Measurements from ENCODE around the gene C3orf20. TPM values are rescaled to one million over a fixed set of nuclear protein-coding genes. Genes with fewer than 3 reads are reported as not detected.

Gene C3orf20
- total and polyA plus RNA-seq, 2 donors (not counting 1 experiment from before 2014, with no cell fraction given), result 0.12 to 0.34 TPM

GRCh38 chr3:14740983-14741382 is 66.0 kb downstream of the C3orf20 start:
- Mint-ChIP-seq H3K27ac (no peak overlapping the region), H3K9me3 (ENCODE audit: insufficient read depth) (peaks cover 2% of the 10 kb centered on the region), H3K4me3 (no peak overlapping the region), H3K4me1 (no peaks in the 10 kb centered on the region), H3K27me3 (peaks cover 20% of the 10 kb centered on the region)
- intact Hi-C loops (cut with micrococcal nuclease), result no loop called here
- ChIA-PET POLR2A (interaction anchor here (0.6 kb wide), 1 partner anchor 615 kb away, joined by 7 read pairs; no protein-coding TSS in a partner anchor), CTCF (no interaction called here)
- DNase-seq (no peak), ATAC-seq (ENCODE audit: low read depth) (no peak)
- H3K4me3 ChIP-seq (ENCODE audit: control extremely low read depth in 1 of 5, extremely low read depth in 1 of 5, insufficient read depth in 1 of 5, low read depth in 2 of 5, low read length in 4 of 5), result no peak overlapping the region
- no peak overlapping the region for H3K4me2 ChIP-seq (replicated peaks; ENCODE audit: low read depth, low read length, poor library complexity, severe bottlenecking)
- no peaks in the 10 kb centered on the region for H4K20me1 ChIP-seq (ENCODE audit: control insufficient read depth, insufficient read depth, low read length, poor library complexity, severe bottlenecking)
- peaks cover 0 to 6% (median 0%) of the 10 kb centered on the region in 4 experiments for H3K27me3 ChIP-seq (replicated peaks in 1 of 4; ENCODE audit: control extremely low read depth in 1 of 4, control insufficient read depth in 3 of 4, insufficient read depth in 4 of 4, low read length in 3 of 4)
- no peak overlapping the region for H3K27ac ChIP-seq (ENCODE audit: low read length in 2 of 2)
- no peak for TF ChIP-seq CTCF (IDR thresholded peaks at IDR 0.05)
- TF ChIP-seq EZH2 (IDR thresholded peaks at IDR 0.05; ENCODE audit: borderline replicate concordance, insufficient read depth, low read depth, low read length, poor library complexity, severe bottlenecking), result no peak
- no peak overlapping the region for H3K9ac ChIP-seq (ENCODE audit: low read length)
- peaks cover 0 to 3% (median 0%) of the 10 kb centered on the region in 3 donors for H3K9me3 ChIP-seq (ENCODE audit: control extremely low read depth in 1 of 3, control insufficient read depth in 2 of 3, insufficient read depth in 1 of 3, low read length in 2 of 3)
- 87% methylated on average over 5 of the region's 5 CpGs for WGBS (ENCODE audit: insufficient coverage)
- no peaks in the 10 kb centered on the region for H3K4me1 ChIP-seq (ENCODE audit: control insufficient read depth in 2 of 2, insufficient read depth in 2 of 2, low read length in 2 of 2)
- no peaks in the 10 kb centered on the region for H3K36me3 ChIP-seq (replicated peaks in 1 of 2; ENCODE audit: control extremely low read depth in 1 of 2, control insufficient read depth in 1 of 2, extremely low read depth in 1 of 2, insufficient read depth in 2 of 2, low read length in 1 of 2)
- H3K79me2 ChIP-seq (ENCODE audit: control insufficient read depth, insufficient read depth, low read length), result no peaks in the 10 kb centered on the region
- H2AFZ ChIP-seq (ENCODE audit: insufficient read depth, low read depth, low read length, poor library complexity, severe bottlenecking), result no peak overlapping the region

GRCh38 chr3:14741510-14741909 is 66.6 kb downstream of the C3orf20 start:
- no CpG with 5 or more reads among the region's 2 CpGs for WGBS (ENCODE audit: insufficient coverage)
- no peak overlapping the region for H3K9ac ChIP-seq (ENCODE audit: low read length)
- Mint-ChIP-seq H3K9me3 (ENCODE audit: insufficient read depth) (peaks cover 2% of the 10 kb centered on the region), H3K27me3 (peaks cover 22% of the 10 kb centered on the region), H3K4me1 (no peaks in the 10 kb centered on the region), H3K4me3 (no peak overlapping the region), H3K27ac (no peak overlapping the region)
- CTCF ChIA-PET, result no interaction called here
- H3K79me2 ChIP-seq (ENCODE audit: control insufficient read depth, insufficient read depth, low read length), result no peaks in the 10 kb centered on the region
- no peaks in the 10 kb centered on the region for H3K36me3 ChIP-seq (replicated peaks in 1 of 2; ENCODE audit: control extremely low read depth in 1 of 2, control insufficient read depth in 1 of 2, extremely low read depth in 1 of 2, insufficient read depth in 2 of 2, low read length in 1 of 2)
- intact Hi-C loops (cut with micrococcal nuclease), result no loop called here
- H3K9me3 ChIP-seq (ENCODE audit: control extremely low read depth in 1 of 3, control insufficient read depth in 2 of 3, insufficient read depth in 1 of 3, low read length in 2 of 3), result peaks cover 0 to 3% (median 0%) of the 10 kb centered on the region in 3 donors
- POLR2A ChIA-PET, result no interaction called here
- ATAC-seq (ENCODE audit: low read depth) (no peak), DNase-seq (no peak)
- H3K4me1 ChIP-seq (ENCODE audit: control insufficient read depth in 2 of 2, insufficient read depth in 2 of 2, low read length in 2 of 2), result no peaks in the 10 kb centered on the region
- TF ChIP-seq EZH2 (IDR thresholded peaks at IDR 0.05; ENCODE audit: borderline replicate concordance, insufficient read depth, low read depth, low read length, poor library complexity, severe bottlenecking), result no peak
- no peak for TF ChIP-seq CTCF (IDR thresholded peaks at IDR 0.05)
- no peak overlapping the region for H3K4me2 ChIP-seq (replicated peaks; ENCODE audit: low read depth, low read length, poor library complexity, severe bottlenecking)
- H3K4me3 ChIP-seq (ENCODE audit: control extremely low read depth in 1 of 5, extremely low read depth in 1 of 5, insufficient read depth in 1 of 5, low read depth in 2 of 5, low read length in 4 of 5), result no peak overlapping the region
- H3K27ac ChIP-seq (ENCODE audit: low read length in 2 of 2), result no peak overlapping the region
- H4K20me1 ChIP-seq (ENCODE audit: control insufficient read depth, insufficient read depth, low read length, poor library complexity, severe bottlenecking), result no peaks in the 10 kb centered on the region
- no peak overlapping the region for H2AFZ ChIP-seq (ENCODE audit: insufficient read depth, low read depth, low read length, poor library complexity, severe bottlenecking)
- peaks cover 0 to 6% (median 0%) of the 10 kb centered on the region in 4 experiments for H3K27me3 ChIP-seq (replicated peaks in 1 of 4; ENCODE audit: control extremely low read depth in 1 of 4, control insufficient read depth in 3 of 4, insufficient read depth in 4 of 4, low read length in 3 of 4)
